GM21723 (cell line): ENCODE results near the gene TMEM204.

Experiments
- ATAC-seq: cut with Tn5 transposase; IDR thresholded peaks from one replicate; pipeline ENCODE4 v1.9.1; 2021; ENCODE audit warnings: mild to moderate bottlenecking, moderate library complexity; ENCODE audit not compliant: unreplicated experiment

The TMEM204 gene

GRCh38 chr16:1518626-1519135, 14.8 kb upstream of the TMEM204 start:
- no peak for ATAC-seq

- no peak for ATAC-seq
Measured at GRCh38 chr16:1519831-1520230, 13.6 kb upstream of the TMEM204 start.

- ATAC-seq = no peak
Measured at GRCh38 chr16:1520461-1520860, 13.0 kb upstream of the TMEM204 start.

GRCh38 chr16:1523581-1524245, 9.8 kb upstream of the TMEM204 start:
- no peak for ATAC-seq

GRCh38 chr16:1524366-1524765, 9.1 kb upstream of the TMEM204 start:
- no peak for ATAC-seq

- ATAC-seq = no peak
Measured at GRCh38 chr16:1525871-1526607, 7.4 kb upstream of the TMEM204 start.

GRCh38 chr16:1526608-1527555, 6.6 kb upstream of the TMEM204 start:
- ATAC-seq = no peak

GRCh38 chr16:1527836-1528811, 5.3 kb upstream of the TMEM204 start:
- ATAC-seq = no peak

- no peak for ATAC-seq
Measured at GRCh38 chr16:1528921-1529537, 4.4 kb upstream of the TMEM204 start.

GRCh38 chr16:1530349-1530882, 3.0 kb upstream of the TMEM204 start:
- ATAC-seq = no peak

GRCh38 chr16:1530883-1531637, 2.4 kb upstream of the TMEM204 start:
- ATAC-seq = no peak

- ATAC-seq = no peak
Measured at GRCh38 chr16:1531638-1531910, 1.9 kb upstream of the TMEM204 start.

- ATAC-seq = no peak
Measured at GRCh38 chr16:1532081-1532760, 1.2 kb upstream of the TMEM204 start.

- no peak for ATAC-seq
Measured at GRCh38 chr16:1532771-1533170, 695 bp upstream of the TMEM204 start.

- ATAC-seq = no peak
Measured at GRCh38 chr16:1534021-1535020, 855 bp downstream of the TMEM204 start.

- ATAC-seq = no peak
Measured at GRCh38 chr16:1535391-1536291, 2.2 kb downstream of the TMEM204 start.
